ENCODE results near the gene HIPK1. TPM values are rescaled to one million over a fixed set of nuclear protein-coding genes. Genes with fewer than 3 reads are reported as not detected.
A peak's percentile ranks its signal among the peaks of the same experiment; 100 is the strongest.

The HIPK1 gene
- total RNA-seq, 4 donors from 2014 or later: 54.4 to 67.6 (median 60.0) TPM

GRCh38 chr1:113977906-113978305, 48.8 kb downstream of the HIPK1 start:
- intact Hi-C loops (cut with DNase I; ENCODE audit: low total_unique reads): loop anchor here (1.0 to 5.0 kb wide), 5 partner anchors 47 to 304 kb away; partner anchors contain the start of gene SYT6
- no peak for ATAC-seq
- no peaks in the 10 kb centered on the region for H3K27me3 ChIP-seq
- in situ Hi-C loops (cut with MboI; ENCODE audit: low sequenced_read_pairs in 4 of 4): loop anchor here in 2 of 4 donors (5.0 to 25.0 kb wide), 3 partner anchors 109 to 309 kb away; no protein-coding TSS in a partner anchor
- peaks cover 48 to 61% of the 10 kb centered on the region in 2 donors for H3K4me1 ChIP-seq
- peaks cover 0 to 11% of the 10 kb centered on the region in 2 donors for H3K36me3 ChIP-seq
- no peak for DNase-seq
- H3K9me3 ChIP-seq: no peaks in the 10 kb centered on the region
- TF ChIP-seq, protein P1, sequence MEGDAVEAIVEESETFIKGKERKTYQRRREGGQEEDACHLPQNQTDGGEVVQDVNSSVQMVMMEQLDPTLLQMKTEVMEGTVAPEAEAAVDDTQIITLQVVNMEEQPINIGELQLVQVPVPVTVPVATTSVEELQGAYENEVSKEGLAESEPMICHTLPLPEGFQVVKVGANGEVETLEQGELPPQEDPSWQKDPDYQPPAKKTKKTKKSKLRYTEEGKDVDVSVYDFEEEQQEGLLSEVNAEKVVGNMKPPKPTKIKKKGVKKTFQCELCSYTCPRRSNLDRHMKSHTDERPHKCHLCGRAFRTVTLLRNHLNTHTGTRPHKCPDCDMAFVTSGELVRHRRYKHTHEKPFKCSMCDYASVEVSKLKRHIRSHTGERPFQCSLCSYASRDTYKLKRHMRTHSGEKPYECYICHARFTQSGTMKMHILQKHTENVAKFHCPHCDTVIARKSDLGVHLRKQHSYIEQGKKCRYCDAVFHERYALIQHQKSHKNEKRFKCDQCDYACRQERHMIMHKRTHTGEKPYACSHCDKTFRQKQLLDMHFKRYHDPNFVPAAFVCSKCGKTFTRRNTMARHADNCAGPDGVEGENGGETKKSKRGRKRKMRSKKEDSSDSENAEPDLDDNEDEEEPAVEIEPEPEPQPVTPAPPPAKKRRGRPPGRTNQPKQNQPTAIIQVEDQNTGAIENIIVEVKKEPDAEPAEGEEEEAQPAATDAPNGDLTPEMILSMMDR (IDR thresholded peaks at IDR 0.05 in 4 of 5, conservative IDR thresholded peaks at IDR 0.05 in 1 of 5): no peak
- no peak for TF ChIP-seq POLR2A (IDR thresholded peaks at IDR 0.05)
- peak overlapping the region in 3 of 4 donors; percentile 7 to 67 (median 54) for H3K27ac ChIP-seq
- no peak overlapping the region for H3K4me3 ChIP-seq

- Histone ChIP-seq H3K36me3 (no peaks in the 10 kb centered on the region), H3K27me3 (no peaks in the 10 kb centered on the region), H3K27ac (peak within 1 kb of the TSS; percentile 54 to 76 (median 72)), H3K4me1 (peaks cover 59 to 72% of the 10 kb centered on the region in 2 donors), H3K4me3 (peak within 1 kb of the TSS in 2 of 4 donors; percentile 14 to 25), H3K9me3 (no peaks in the 10 kb centered on the region)
- TF ChIP-seq, protein P1 (IDR thresholded peaks at IDR 0.05 in 4 of 5, conservative IDR thresholded peaks at IDR 0.05 in 1 of 5): peak; percentile 68 to 80 (median 73)
- peak in 1 of 2 donors; percentile 15 for TF ChIP-seq POLR2A (IDR thresholded peaks at IDR 0.05)
- peak; percentile 64 to 67 for ATAC-seq
- peak; percentile 71 to 81 for DNase-seq
- intact Hi-C loops (cut with DNase I; ENCODE audit: low total_unique reads) (loop anchor here (1.0 to 5.0 kb wide), 4 partner anchors 46 to 303 kb away; no protein-coding TSS in a partner anchor), in situ Hi-C loops (cut with MboI; ENCODE audit: low sequenced_read_pairs in 4 of 4) (loop anchor here in 2 of 4 donors (5.0 to 25.0 kb wide), 3 partner anchors 108 to 308 kb away; no protein-coding TSS in a partner anchor)
These were observed 50.0 kb downstream of the HIPK1 start, which contains the start of gene OLFML3 for GRCh38 chr1:113978863-113979702. OLFML3 (plus strand) TSS chr1:113979474; CDS start chr1:113979517, 43 bp downstream.

DNA sequence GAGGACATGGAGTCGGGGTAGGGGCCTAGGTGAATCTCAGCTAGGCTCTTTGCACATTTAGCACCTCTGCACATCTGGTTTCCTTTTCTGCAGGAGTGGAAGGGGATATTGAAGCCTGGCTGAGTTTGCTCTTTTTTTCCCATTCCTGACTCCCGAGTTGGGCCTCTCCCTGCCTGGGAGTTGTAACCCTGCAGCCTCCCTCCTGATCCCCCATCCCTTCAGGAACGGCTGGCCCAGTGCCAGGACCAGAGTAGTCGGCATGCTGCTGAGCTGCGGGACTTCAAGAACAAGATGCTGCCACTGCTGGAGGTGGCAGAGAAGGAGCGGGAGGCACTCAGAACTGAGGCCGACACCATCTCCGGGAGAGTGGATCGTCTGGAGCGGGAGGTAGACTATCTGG, 51.0 kb downstream of the HIPK1 start:
- intact Hi-C loops (cut with DNase I; ENCODE audit: low total_unique reads): no loop called here
- Histone ChIP-seq H3K27ac (peak overlapping the region; percentile 54 to 76 (median 72)), H3K4me1 (peaks cover 68 to 80% of the 10 kb centered on the region in 2 donors), H3K9me3 (no peaks in the 10 kb centered on the region), H3K4me3 (peak overlapping the region in 2 of 4 donors; percentile 14 to 25), H3K27me3 (no peaks in the 10 kb centered on the region), H3K36me3 (no peaks in the 10 kb centered on the region)
- TF ChIP-seq, protein P1 (IDR thresholded peaks at IDR 0.05 in 4 of 5, conservative IDR thresholded peaks at IDR 0.05 in 1 of 5): no peak
- TF ChIP-seq POLR2A (IDR thresholded peaks at IDR 0.05): no peak
- in situ Hi-C loops (cut with MboI; ENCODE audit: low sequenced_read_pairs in 4 of 4): loop anchor here in 3 of 4 donors (5.0 to 25.0 kb wide), 2 partner anchors 107 to 297 kb away; no protein-coding TSS in a partner anchor
- ATAC-seq (no peak), DNase-seq (peak in 1 of 2 donors; percentile 41)

GRCh38 chr1:113981962-113982931, 53.1 kb downstream of the HIPK1 start:
- peaks cover 53 to 62% of the 10 kb centered on the region in 2 donors for H3K4me1 ChIP-seq
- intact Hi-C loops (cut with DNase I; ENCODE audit: low total_unique reads): no loop called here
- no peaks in the 10 kb centered on the region for H3K9me3 ChIP-seq
- TF ChIP-seq POLR2A (IDR thresholded peaks at IDR 0.05): peak in 1 of 2 donors; percentile 22
- TF ChIP-seq, protein P1 (IDR thresholded peaks at IDR 0.05 in 4 of 5, conservative IDR thresholded peaks at IDR 0.05 in 1 of 5): no peak
- ATAC-seq: peak; percentile 79
- H3K27me3 ChIP-seq: no peaks in the 10 kb centered on the region
- H3K36me3 ChIP-seq: no peaks in the 10 kb centered on the region
- peak overlapping the region; percentile 71 to 76 (median 75) for H3K27ac ChIP-seq
- DNase-seq: peak; percentile 67 to 76
- peak overlapping the region; percentile 21 to 55 (median 38) for H3K4me3 ChIP-seq
- in situ Hi-C loops (cut with MboI; ENCODE audit: low sequenced_read_pairs in 4 of 4): loop anchor here in 3 of 4 donors (5.0 to 25.0 kb wide), 2 partner anchors 105 to 295 kb away; no protein-coding TSS in a partner anchor
